ENCODE measurements around the gene ZFHX3.

GRCh38 chr16:72990571-72990970, 57.4 kb downstream of the ZFHX3 start:
- TF ChIP-seq ZNF384 (IDR thresholded peaks at IDR 0.05) (no peak), FOXM1 (IDR thresholded peaks at IDR 0.05; ENCODE audit: borderline replicate concordance) (no peak), SUZ12 (IDR thresholded peaks at IDR 0.05) (no peak), FOXK2 (IDR thresholded peaks at IDR 0.05) (no peak), SP1 (IDR thresholded peaks at IDR 0.05) (no peak), ELF4 (IDR thresholded peaks at IDR 0.05) (no peak), FOXA1 (IDR thresholded peaks at IDR 0.05) (no peak), PKNOX1 (IDR thresholded peaks at IDR 0.05) (no peak), BHLHE40 (IDR thresholded peaks at IDR 0.05; ENCODE audit: borderline replicate concordance) (no peak), HDGF (IDR thresholded peaks at IDR 0.05; ENCODE audit: borderline replicate concordance) (no peak), NFRKB (IDR thresholded peaks at IDR 0.05) (no peak), TARDBP (IDR thresholded peaks at IDR 0.05) (no peak)
